Loucy (cell line): ENCODE results near the gene LTF.

ENCODE experiments used
- H2AFZ ChIP-seq: fragments of 200-600 bp; sonication (generic); 2 replicates; pipeline ENCODE4 v1.6.0; 2016; ENCODE audit warnings: antibody characterized with exemption, mild to moderate bottlenecking, low read length, moderate library complexity
- H3F3A ChIP-seq: fragments of 200-600 bp; 2 replicates; pipeline ENCODE4 v1.6.0; 2016; ENCODE audit warnings: antibody characterized with exemption, low read depth, mild to moderate bottlenecking
- H3K27me3 ChIP-seq: fragments of 200-600 bp; sonication (generic); 2 replicates; pipeline ENCODE4 v1.6.1; 2014; ENCODE audit warnings: low read length, mild to moderate bottlenecking; ENCODE audit not compliant: insufficient read depth, poor library complexity, severe bottlenecking
- H3K36me3 ChIP-seq: fragments of 200-600 bp; sonication (generic); 2 replicates; pipeline ENCODE4 v1.6.1; 2016; ENCODE audit warnings: low read length; ENCODE audit not compliant: insufficient read depth
- H3K4me1 ChIP-seq: fragments of 200-600 bp; sonication (generic); 2 replicates; pipeline ENCODE4 v1.5.1; 2014; ENCODE audit warnings: low read length, mild to moderate bottlenecking; ENCODE audit not compliant: insufficient read depth, poor library complexity, severe bottlenecking
- H3K4me2 ChIP-seq: fragments of 200-600 bp; sonication (generic); 2 replicates; pipeline ENCODE4 v1.6.0; 2014; ENCODE audit warnings: antibody characterized with exemption, low read length, low read depth, mild to moderate bottlenecking; ENCODE audit not compliant: poor library complexity, severe bottlenecking
- H3K4me3 ChIP-seq: fragments of 200-600 bp; sonication (generic); 2 replicates; pipeline ENCODE4 v1.5.1; 2014; ENCODE audit warnings: low read length, mild to moderate bottlenecking, mixed read lengths; ENCODE audit not compliant: poor library complexity, severe bottlenecking
- H3K79me2 ChIP-seq: fragments of 200-600 bp; sonication (generic); 2 replicates; pipeline ENCODE4 v1.6.1; 2014; ENCODE audit warnings: low read length; ENCODE audit not compliant: insufficient read depth
- H3K9ac ChIP-seq: fragments of 200-600 bp; sonication (generic); 2 replicates; pipeline ENCODE4 v1.6.0; 2014; ENCODE audit warnings: mild to moderate bottlenecking, low read depth, low read length, moderate library complexity; ENCODE audit not compliant: poor library complexity, severe bottlenecking
- H3K9me2 ChIP-seq: fragments of 200-600 bp; sonication (generic); replicated peaks from 2 replicates; pipeline ENCODE4 v1.6.1; 2016; ENCODE audit warnings: low read depth, low read length, mixed read lengths
- H3K9me3 ChIP-seq: fragments of 200-600 bp; sonication (generic); 2 replicates; pipeline ENCODE4 v1.6.1; 2014; ENCODE audit warnings: mild to moderate bottlenecking, antibody characterized with exemption, low read length, low read depth; ENCODE audit not compliant: insufficient read depth
- H4K20me1 ChIP-seq: fragments of 200-600 bp; sonication (generic); 2 replicates; pipeline ENCODE4 v1.6.0; 2014; ENCODE audit warnings: antibody characterized with exemption, low read length, mild to moderate bottlenecking; ENCODE audit not compliant: insufficient read depth, poor library complexity, severe bottlenecking
- EZH2phosphoT487 ChIP-seq: fragments of 200-600 bp; IDR thresholded peaks from 2 replicates; pipeline ENCODE4 v1.6.1; 2018; ENCODE audit warnings: antibody characterized with exemption, mild to moderate bottlenecking, moderate library complexity, borderline replicate concordance
- TF ChIP-seq, protein P1 (sequence below): fragments of 200-600 bp; sonication (generic); conservative IDR thresholded peaks from 2 replicates; pipeline ENCODE4 v1.5.1; 2014; ENCODE audit warnings: mild to moderate bottlenecking, antibody characterized with exemption, low read length

LTF gene

DNA sequence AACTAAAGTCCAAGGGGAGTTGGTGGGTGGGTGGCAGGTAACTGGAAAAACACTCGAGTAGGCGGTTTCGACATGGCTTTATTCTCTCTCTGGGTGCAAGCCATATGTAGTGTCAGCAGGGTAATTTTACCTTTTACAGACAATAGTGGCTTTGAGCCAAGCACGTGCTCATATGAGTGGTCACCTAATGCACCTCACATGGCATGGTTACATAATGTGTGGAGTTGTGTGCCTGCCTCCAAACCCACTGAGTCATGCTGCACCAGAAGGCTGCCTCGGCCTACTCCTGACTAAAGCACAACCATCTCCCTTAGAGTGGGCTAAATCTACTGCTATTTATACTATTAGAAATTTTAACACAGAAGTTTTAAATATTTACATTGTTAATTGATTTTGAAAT is 41.1 kb downstream of the LTF start:
- 0 out of 2 replicates have a peak, but pooled peaks cover 2% of the 10 kb centered on the region for H3F3A ChIP-seq
- H3K4me3 ChIP-seq: no peak overlapping the region
- no peak overlapping the region for H3K9ac ChIP-seq
- no peak overlapping the region for H2AFZ ChIP-seq
- H3K4me2 ChIP-seq: no peak overlapping the region
- no peaks in the 10 kb centered on the region for H4K20me1 ChIP-seq
- H3K27me3 ChIP-seq: no peaks in the 10 kb centered on the region
- no peaks in the 10 kb centered on the region for H3K9me3 ChIP-seq
- TF ChIP-seq, protein P1, sequence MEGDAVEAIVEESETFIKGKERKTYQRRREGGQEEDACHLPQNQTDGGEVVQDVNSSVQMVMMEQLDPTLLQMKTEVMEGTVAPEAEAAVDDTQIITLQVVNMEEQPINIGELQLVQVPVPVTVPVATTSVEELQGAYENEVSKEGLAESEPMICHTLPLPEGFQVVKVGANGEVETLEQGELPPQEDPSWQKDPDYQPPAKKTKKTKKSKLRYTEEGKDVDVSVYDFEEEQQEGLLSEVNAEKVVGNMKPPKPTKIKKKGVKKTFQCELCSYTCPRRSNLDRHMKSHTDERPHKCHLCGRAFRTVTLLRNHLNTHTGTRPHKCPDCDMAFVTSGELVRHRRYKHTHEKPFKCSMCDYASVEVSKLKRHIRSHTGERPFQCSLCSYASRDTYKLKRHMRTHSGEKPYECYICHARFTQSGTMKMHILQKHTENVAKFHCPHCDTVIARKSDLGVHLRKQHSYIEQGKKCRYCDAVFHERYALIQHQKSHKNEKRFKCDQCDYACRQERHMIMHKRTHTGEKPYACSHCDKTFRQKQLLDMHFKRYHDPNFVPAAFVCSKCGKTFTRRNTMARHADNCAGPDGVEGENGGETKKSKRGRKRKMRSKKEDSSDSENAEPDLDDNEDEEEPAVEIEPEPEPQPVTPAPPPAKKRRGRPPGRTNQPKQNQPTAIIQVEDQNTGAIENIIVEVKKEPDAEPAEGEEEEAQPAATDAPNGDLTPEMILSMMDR: no peak
- no peak for TF ChIP-seq EZH2phosphoT487
- H3K36me3 ChIP-seq: no peaks in the 10 kb centered on the region
- H3K4me1 ChIP-seq: peaks cover 22% of the 10 kb centered on the region
- H3K9me2 ChIP-seq: no peaks in the 10 kb centered on the region
- no peaks in the 10 kb centered on the region for H3K79me2 ChIP-seq

DNA sequence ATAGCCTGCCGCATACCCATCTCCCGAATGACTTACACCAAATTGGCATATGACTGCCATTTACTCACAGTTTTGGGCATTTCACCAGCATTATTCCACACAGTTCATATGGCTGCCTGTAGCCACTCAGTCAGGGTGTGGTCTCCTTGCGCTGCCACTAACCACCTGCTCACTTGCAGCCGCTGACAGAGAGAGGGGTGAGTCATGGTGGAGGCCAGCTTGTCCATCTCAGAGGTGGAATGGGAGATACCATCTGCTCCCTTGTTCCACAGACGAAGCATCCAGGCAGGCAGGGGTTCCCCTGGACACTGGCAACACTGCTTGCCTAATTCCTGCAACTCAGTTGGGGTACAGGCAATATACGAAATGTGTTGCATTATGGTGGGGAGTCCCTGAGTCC is 42.1 kb downstream of the LTF start:
- H3K9ac ChIP-seq: no peak overlapping the region
- H3K27me3 ChIP-seq: no peaks in the 10 kb centered on the region
- no peaks in the 10 kb centered on the region for H3K9me3 ChIP-seq
- TF ChIP-seq, protein P1: no peak
- no peak for TF ChIP-seq EZH2phosphoT487
- no peaks in the 10 kb centered on the region for H3K79me2 ChIP-seq
- no peak overlapping the region for H2AFZ ChIP-seq
- H3K4me2 ChIP-seq: no peak overlapping the region
- H3K4me3 ChIP-seq: no peak overlapping the region
- H3F3A ChIP-seq: no peaks in the 10 kb centered on the region
- peaks cover 22% of the 10 kb centered on the region for H3K4me1 ChIP-seq
- no peaks in the 10 kb centered on the region for H3K9me2 ChIP-seq
- H3K36me3 ChIP-seq: no peaks in the 10 kb centered on the region
- no peaks in the 10 kb centered on the region for H4K20me1 ChIP-seq

DNA sequence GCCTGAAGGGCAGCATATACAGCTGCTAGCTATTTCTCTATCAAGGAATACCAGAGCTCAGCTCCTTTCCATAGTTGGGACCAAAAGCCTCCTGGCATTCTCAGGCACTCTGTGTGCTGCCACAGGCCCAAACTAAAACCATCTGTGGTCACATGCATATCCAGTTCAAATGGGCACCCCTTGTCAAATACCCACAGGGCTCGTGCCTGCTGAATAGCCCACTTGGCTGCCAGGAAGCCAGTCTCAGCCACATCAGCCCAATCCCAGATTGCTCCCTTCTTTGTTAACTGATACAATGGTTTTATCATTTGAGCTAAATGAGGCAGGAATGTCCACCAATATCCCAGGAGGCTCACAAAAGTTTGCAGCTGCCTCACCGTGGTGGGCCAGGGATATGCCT is 43.8 kb downstream of the LTF start:
- Histone ChIP-seq H3K4me3 (no peak overlapping the region), H2AFZ (no peak overlapping the region), H4K20me1 (no peaks in the 10 kb centered on the region), H3K36me3 (no peaks in the 10 kb centered on the region), H3K9me2 (no peaks in the 10 kb centered on the region), H3K9ac (no peak overlapping the region), H3K27me3 (no peaks in the 10 kb centered on the region), H3K79me2 (no peaks in the 10 kb centered on the region), H3K9me3 (no peaks in the 10 kb centered on the region), H3F3A (no peaks in the 10 kb centered on the region), H3K4me2 (no peak overlapping the region), H3K4me1 (peaks cover 17% of the 10 kb centered on the region)
- TF ChIP-seq, protein P1: no peak
- TF ChIP-seq EZH2phosphoT487: no peak
